ENCODE data around the gene SLC2A2. TPM values are rescaled to one million over a fixed set of nuclear protein-coding genes. Genes with fewer than 3 reads are reported as not detected.

SLC2A2 gene
- total RNA-seq, result not detected
- polyA plus RNA-seq, result not detected
- long read RNA-seq, donor 1, result 0 reads
- long read RNA-seq, donor 2, result 0 reads
- long read RNA-seq, donor 3, result 0 reads

DNA sequence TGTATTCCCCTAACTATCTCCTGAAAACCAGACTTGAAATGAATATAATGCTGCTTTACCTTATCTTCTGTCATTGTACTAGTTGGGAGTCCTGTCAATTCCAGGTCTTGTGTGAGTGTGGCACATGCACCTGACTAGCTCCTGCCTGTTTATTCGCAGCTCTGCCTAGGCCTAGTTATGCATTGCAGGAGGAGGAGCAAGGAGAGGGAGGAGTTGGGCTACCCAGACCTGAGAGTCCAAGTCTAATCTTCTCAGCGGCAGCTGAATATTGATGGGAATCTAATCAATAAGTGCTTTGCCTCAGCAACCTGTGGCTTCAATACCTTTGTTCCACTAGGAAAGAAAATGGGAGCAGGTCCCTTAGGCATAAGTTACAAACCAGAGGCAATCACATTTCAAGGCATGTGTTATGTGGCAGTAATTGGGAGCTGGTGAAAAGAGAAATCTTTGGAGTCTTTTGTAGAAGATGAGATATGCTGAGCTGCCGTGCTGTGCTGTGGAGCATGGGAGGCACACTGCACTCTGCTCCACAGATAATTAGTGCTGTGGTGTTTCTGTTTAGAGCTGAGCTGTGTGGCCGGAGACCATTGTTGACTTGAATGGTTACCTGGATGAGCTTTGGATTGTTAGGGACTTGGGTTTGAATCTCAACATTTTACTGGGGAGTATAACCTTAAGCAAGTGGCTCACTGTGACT, at the start of gene SLC2A2:
SLC2A2 (minus strand) TSS at position 124 of the 697 bp plus-strand sequence; CDS start at position 74, 50 bp downstream.
- no peak for DNase-seq
- ATAC-seq, result no peak
- intact Hi-C loops (cut with DNase I), result no loop called here
- H3K27ac ChIP-seq, result no peak within 1 kb of the TSS
- no peak within 1 kb of the TSS for H3K4me3 ChIP-seq
- peaks cover 0 to 18% (median 9%) of the 10 kb centered on the region in 9 donors for H3K4me1 ChIP-seq
- H3K9me3 ChIP-seq, result no peaks in the 10 kb centered on the region
- WGBS, 2 donors, result 89 to 92% methylated on average over 4 of the region's 4 CpGs
- TF ChIP-seq CTCF (IDR thresholded peaks at IDR 0.05), result no peak
- H3K27me3 ChIP-seq, result peaks cover 0 to 19% (median 0%) of the 10 kb centered on the region in 7 donors
- no peaks in the 10 kb centered on the region for H3K36me3 ChIP-seq

DNA sequence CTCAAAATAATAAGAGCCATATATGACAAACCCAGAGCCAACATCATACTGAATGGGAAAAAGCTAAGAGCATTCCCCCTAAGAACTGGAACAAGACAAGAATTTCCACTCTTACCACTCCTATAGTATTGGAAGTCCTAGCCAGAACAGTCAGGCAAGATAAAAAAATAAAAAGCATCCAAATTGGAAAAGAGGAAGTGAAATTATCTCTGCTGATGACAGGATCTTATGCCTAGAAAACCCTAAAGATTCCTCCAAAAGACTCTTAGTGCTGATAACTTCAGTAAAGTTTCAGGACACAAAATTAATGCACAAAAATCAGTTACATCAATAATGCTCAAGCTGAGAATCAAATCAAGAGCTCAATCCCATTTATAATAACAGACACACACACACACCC, 45.9 kb upstream of the SLC2A2 start:
- Histone ChIP-seq H3K27me3 (no peaks in the 10 kb centered on the region), H3K27ac (no peak overlapping the region), H3K36me3 (peaks cover 0 to 40% (median 0%) of the 10 kb centered on the region in 9 donors), H3K4me1 (no peaks in the 10 kb centered on the region), H3K9me3 (no peaks in the 10 kb centered on the region), H3K4me3 (no peak overlapping the region)
- no peak for ATAC-seq
- DNase-seq, result no peak
- intact Hi-C loops (cut with DNase I), result no loop called here
- no peak for TF ChIP-seq CTCF (IDR thresholded peaks at IDR 0.05)

DNA sequence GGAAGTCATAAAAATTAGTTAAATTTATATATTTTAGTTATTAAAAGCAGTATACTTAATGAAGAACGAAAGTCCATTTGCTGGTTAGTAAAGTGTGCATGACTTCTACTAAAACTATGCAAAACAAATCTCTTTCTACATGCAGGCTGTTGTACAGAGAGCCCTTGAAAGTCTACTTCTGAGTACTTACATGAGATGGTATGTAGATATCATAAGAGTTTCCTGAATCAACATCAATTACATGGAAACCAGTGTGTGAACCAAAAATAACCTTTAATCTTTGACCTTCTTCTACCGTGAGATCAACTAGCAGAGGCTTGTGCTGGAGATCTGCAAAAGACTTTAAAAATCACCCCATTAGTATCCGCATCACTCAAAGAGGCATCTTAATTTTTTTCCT, 42.1 kb upstream of the SLC2A2 start:
- no peak for DNase-seq
- intact Hi-C loops (cut with DNase I), result no loop called here
- ATAC-seq, result no peak
- peaks cover 0 to 46% (median 0%) of the 10 kb centered on the region in 9 donors for H3K36me3 ChIP-seq
- no peak overlapping the region for H3K27ac ChIP-seq
- H3K27me3 ChIP-seq, result no peaks in the 10 kb centered on the region
- no peaks in the 10 kb centered on the region for H3K9me3 ChIP-seq
- no peaks in the 10 kb centered on the region for H3K4me1 ChIP-seq
- no peak for TF ChIP-seq CTCF (IDR thresholded peaks at IDR 0.05)
- 60 to 62% methylated on average over 3 of the region's 3 CpGs for WGBS, 2 donors
- no peak overlapping the region for H3K4me3 ChIP-seq

GRCh38 chr3:171066206-171066605, 39.7 kb upstream of the SLC2A2 start:
- TF ChIP-seq CTCF (IDR thresholded peaks at IDR 0.05), result no peak
- H3K36me3 ChIP-seq, result peaks cover 0 to 51% (median 0%) of the 10 kb centered on the region in 9 donors
- H3K27me3 ChIP-seq, result no peaks in the 10 kb centered on the region
- intact Hi-C loops (cut with DNase I), result no loop called here
- H3K4me1 ChIP-seq, result no peaks in the 10 kb centered on the region
- H3K27ac ChIP-seq, result no peak overlapping the region
- ATAC-seq (no peak), DNase-seq (no peak)
- H3K9me3 ChIP-seq, result no peaks in the 10 kb centered on the region
- H3K4me3 ChIP-seq, result no peak overlapping the region
- 82 to 83% methylated on average over 6 of the region's 6 CpGs for WGBS, 2 donors

All from heart right ventricle (tissue), 16 donors.